HCT116 (cell line): ENCODE measurements around the gene PRRX1. TPM values are rescaled to one million over a fixed set of nuclear protein-coding genes. Genes with fewer than 3 reads are reported as not detected.

ENCODE experiments used
- ATAC-seq: fragments of 200-7000 bp; cut with Tn5 transposase; 2 replicates; pipeline ENCODE4 v1.9.1; 2020; ENCODE audit warnings: mild to moderate bottlenecking, moderate library complexity
- BruUV-seq: library from RNA; stranded (reverse); fragments of 400-500 nt; replicated peaks from 2 replicates; lab custom pipeline; 2021; lab: Mats Ljungman, UMichigan
- CTCF ChIA-PET: fragments of 300-600 bp; sonication (Branson Sonifier 250); formaldehyde crosslinking; loops from one replicate; lab custom pipeline; 2021; ENCODE audit warnings: antibody characterized with exemption; lab: Charles Lee
- POLR2A ChIA-PET: fragments of 300-600, 350-600 bp; sonication (Branson Sonifier 250); formaldehyde crosslinking; loops from one replicate; lab custom pipeline; 2021; ENCODE audit warnings: antibody characterized with exemption; lab: Charles Lee
- RAD21 ChIA-PET, 2 experiments: fragments of 300-600 bp; sonication (Branson Sonifier 250); formaldehyde crosslinking; loops; one replicate each; lab custom pipeline; 2023; ENCODE audit warnings: low total read pairs in 2 of 2; ENCODE audit not compliant: uncharacterized antibody in 2 of 2, unreplicated experiment in 2 of 2, low non-redundant PET in 1 of 2; lab: Charles Lee
- DNase-seq: peaks from one replicate; pipeline ENCODE4 v3.0.0-alpha.2; 2010; ENCODE audit warnings: low read depth, low spot score
- H2AFZ ChIP-seq: fragments of 200-600 bp; shearing (Covaris generic), sonication (generic); 2 replicates; pipeline ENCODE4 v1.6.1; 2017; ENCODE audit warnings: low read depth, mixed run types, mixed read lengths, antibody characterized with exemption, low read length; ENCODE audit not compliant: poor library complexity, severe bottlenecking
- H3K27ac ChIP-seq: 2 replicates; pipeline ENCODE4 v1.5.1; 2012; ENCODE audit warnings: low read depth, low read length
- H3K27me3 ChIP-seq: fragments of 200-600 bp; sonication (generic); 2 replicates; pipeline ENCODE4 v1.6.1; 2016; ENCODE audit warnings: mixed run types, low read length, mixed read lengths; ENCODE audit not compliant: insufficient read depth
- H3K36me3 ChIP-seq, 2 experiments: fragments of 200-500 bp in 1 of 2; fragments of 200-600 bp in 1 of 2; sonication (Bioruptor generic) in 1 of 2; sonication (generic) in 1 of 2; 2 replicates each; pipeline versions ENCODE4 v1.5.1 to v1.6.1; 2014 to 2016; ENCODE audit warnings: low read length in 2 of 2, inconsistent platforms in 1 of 2, mixed read lengths in 1 of 2, mixed run types in 1 of 2; ENCODE audit not compliant: insufficient read depth in 2 of 2, control insufficient read depth in 1 of 2
- H3K4me1 ChIP-seq, 2 experiments: fragments of 200-600 bp in 1 of 2; sonication (generic) in 1 of 2; 2 replicates each; pipeline versions ENCODE4 v1.5.1 to v1.6.1; 2012 to 2017; ENCODE audit warnings: low read length in 2 of 2, inconsistent platforms in 1 of 2, mild to moderate bottlenecking in 1 of 2, mixed read lengths in 1 of 2, mixed run types in 1 of 2, moderate library complexity in 1 of 2; ENCODE audit not compliant: insufficient read depth in 2 of 2, control insufficient read depth in 1 of 2
- H3K4me2 ChIP-seq: fragments of 200-600 bp; sonication (generic); 2 replicates; pipeline ENCODE4 v1.6.1; 2017; ENCODE audit warnings: mixed run types, low read length, mixed read lengths
- H3K4me3 ChIP-seq, 2 experiments: fragments of 200-600 bp in 1 of 2; sonication (generic) in 1 of 2; replicated peaks in 1 of 2; 2 replicates each; pipeline ENCODE4 v1.5.1; 2011 to 2016; ENCODE audit warnings: low read length in 2 of 2, control low read depth in 1 of 2, low read depth in 1 of 2, mild to moderate bottlenecking in 1 of 2, mixed read lengths in 1 of 2, mixed run types in 1 of 2
- H3K79me2 ChIP-seq: fragments of 200-600 bp; sonication (generic); 2 replicates; pipeline ENCODE4 v1.6.1; 2017; ENCODE audit warnings: mild to moderate bottlenecking, mixed run types, low read length, moderate library complexity, mixed read lengths; ENCODE audit not compliant: insufficient read depth
- H3K9ac ChIP-seq: fragments of 200-600 bp; sonication (generic); 2 replicates; pipeline ENCODE4 v1.6.1; 2016; ENCODE audit warnings: low read length, mixed read lengths
- H3K9me2 ChIP-seq: fragments of 200-600 bp; sonication (generic), shearing (Covaris generic); 2 replicates; pipeline ENCODE4 v1.6.1; 2017; ENCODE audit warnings: mixed run types, mild to moderate bottlenecking, moderate library complexity; ENCODE audit not compliant: insufficient read depth
- H3K9me3 ChIP-seq, 2 experiments: fragments of 200-500 bp in 1 of 2; fragments of 200-600 bp in 1 of 2; sonication (Bioruptor generic) in 1 of 2; sonication (generic) in 1 of 2; 2 replicates each; pipeline ENCODE4 v1.6.1; 2014 to 2017; ENCODE audit warnings: low read length in 2 of 2, mixed read lengths in 2 of 2, inconsistent platforms in 1 of 2, low read depth in 1 of 2, mild to moderate bottlenecking in 1 of 2, mixed run types in 1 of 2, moderate library complexity in 1 of 2; ENCODE audit not compliant: control insufficient read depth in 1 of 2, insufficient read depth in 1 of 2
- H4K20me1 ChIP-seq: fragments of 200-600 bp; sonication (generic), shearing (Covaris generic); 2 replicates; pipeline ENCODE4 v1.6.1; 2017; ENCODE audit warnings: mixed run types, mild to moderate bottlenecking, moderate library complexity; ENCODE audit not compliant: insufficient read depth
- CBX3 ChIP-seq: IDR thresholded peaks from 2 replicates; pipeline ENCODE4 v1.6.1; 2012; ENCODE audit warnings: low read depth
- CEBPB ChIP-seq: IDR thresholded peaks from 2 replicates; pipeline ENCODE4 v1.6.1; 2012; ENCODE audit warnings: low read depth
- EGR1 ChIP-seq: IDR thresholded peaks from 2 replicates; pipeline ENCODE4 v1.6.1; 2012; ENCODE audit warnings: low read depth
- EZH2 ChIP-seq: fragments of 200-600 bp; sonication (generic); IDR thresholded peaks from 2 replicates; pipeline ENCODE4 v1.6.1; 2017; ENCODE audit warnings: antibody characterized with exemption, mixed run types
- FOSL1 ChIP-seq: IDR thresholded peaks from 2 replicates; pipeline ENCODE4 v1.6.1; 2012; ENCODE audit warnings: low read depth
- SRF ChIP-seq: IDR thresholded peaks from 2 replicates; pipeline ENCODE4 v1.6.1; 2012; ENCODE audit warnings: low read depth
- TCF7L2 ChIP-seq: IDR thresholded peaks from 2 replicates; pipeline ENCODE4 v1.7.0; 2011; ENCODE audit warnings: borderline replicate concordance, inconsistent platforms; ENCODE audit not compliant: insufficient read depth, insufficient read length; ENCODE audit errors: extremely low read depth
- YY1 ChIP-seq: IDR thresholded peaks from 2 replicates; pipeline ENCODE4 v1.6.1; 2011; ENCODE audit warnings: low read length, low read depth, moderate library complexity, mild to moderate bottlenecking; ENCODE audit not compliant: insufficient replicate concordance; ENCODE audit errors: extremely low read depth
- ZFX ChIP-seq: fragments of 450-650 bp; IDR thresholded peaks from 2 replicates; pipeline ENCODE4 v1.6.1; 2017
- ZNF274 ChIP-seq: fragments of 200-500 bp; sonication (Bioruptor generic); IDR thresholded peaks from 2 replicates; pipeline ENCODE4 v1.6.1; 2014; ENCODE audit warnings: mild to moderate bottlenecking, low read depth, low read length, inconsistent platforms
- intact Hi-C: fragments of 100-400 bp; cut with micrococcal nuclease; formaldehyde crosslinking; loops from 2 replicates; pipeline ENCODE4 v1.10.0; 2022
- total RNA-seq: library from RNA; stranded (reverse); gene quantifications from one replicate; pipeline ENCODE4 v1.2.1, GENCODE V29; 2021; ENCODE audit not compliant: unreplicated experiment
- TF ChIP-seq, protein P1 (sequence below): IDR thresholded peaks from 2 replicates; pipeline ENCODE4 v1.6.1; 2012
- TF ChIP-seq, protein P2 (sequence below), 3 experiments: fragments of 200-600 bp in 1 of 3; sonication (generic) in 1 of 3; IDR thresholded peaks in 2 of 3; conservative IDR thresholded peaks in 1 of 3; 2 replicates each; pipeline ENCODE4 v1.5.1; 2012 to 2017; ENCODE audit warnings: low read depth in 2 of 3, low read length in 2 of 3, antibody characterized with exemption in 1 of 3, borderline replicate concordance in 1 of 3, control low read depth in 1 of 3, mild to moderate bottlenecking in 1 of 3, mixed read lengths in 1 of 3, mixed run types in 1 of 3, moderate library complexity in 1 of 3; ENCODE audit not compliant: insufficient read depth in 1 of 3
- TF ChIP-seq, protein P3 (sequence below): IDR thresholded peaks from 2 replicates; pipeline ENCODE4 v1.6.1; 2012
- TF ChIP-seq, protein P4 (sequence below): IDR thresholded peaks from 2 replicates; pipeline ENCODE4 v1.6.1; 2011; ENCODE audit warnings: mild to moderate bottlenecking, low read length, moderate library complexity; ENCODE audit not compliant: insufficient replicate concordance; ENCODE audit errors: extremely low read depth

Gene PRRX1
- total RNA-seq, 1 experiment from 2014 or later: 0.37 TPM

DNA sequence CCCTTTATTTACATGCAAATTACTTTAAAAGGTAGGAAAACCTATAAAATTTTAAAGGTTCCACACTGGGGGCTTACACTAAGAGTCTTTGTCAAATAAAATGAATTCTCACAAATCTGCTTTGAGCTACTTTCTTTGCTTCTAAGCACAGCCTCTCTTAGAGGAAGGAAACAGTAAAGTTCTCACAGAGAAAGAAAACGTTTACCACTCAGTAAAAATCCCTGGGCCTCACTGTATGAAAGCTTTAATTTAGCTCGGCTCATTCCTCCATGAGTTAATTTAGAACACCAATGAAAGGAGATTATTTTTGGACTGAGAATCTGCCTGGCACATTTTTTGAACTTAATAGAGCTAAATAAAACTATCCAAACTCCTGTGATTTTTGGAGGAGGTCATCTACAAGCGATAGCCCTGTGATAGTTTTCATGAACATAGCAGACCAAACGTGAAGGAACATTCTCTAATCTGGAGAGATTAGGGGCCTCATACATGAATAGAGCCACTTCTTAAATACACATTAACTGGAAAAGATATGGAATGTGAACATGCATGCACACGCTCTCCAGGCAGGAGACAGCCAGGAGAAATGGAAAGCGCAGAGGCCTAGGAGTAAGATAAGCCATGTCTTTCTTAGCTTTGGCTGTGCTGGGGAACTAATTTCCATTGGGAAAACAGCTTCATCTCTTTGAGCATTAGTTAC is 32.8 kb downstream of the PRRX1 start:
- Histone ChIP-seq H3K36me3 (no peaks in the 10 kb centered on the region), H3K4me1 (no peaks in the 10 kb centered on the region), H3K27me3 (no peaks in the 10 kb centered on the region), H2AFZ (no peak overlapping the region), H3K9me2 (no peaks in the 10 kb centered on the region), H3K27ac (no peak overlapping the region), H3K9me3 (no peaks in the 10 kb centered on the region), H3K79me2 (no peaks in the 10 kb centered on the region), H3K4me3 (no peak overlapping the region), H4K20me1 (no peaks in the 10 kb centered on the region), H3K9ac (no peak overlapping the region), H3K4me2 (no peak overlapping the region)
- BruUV-seq: no TSS peak
- DNase-seq (no peak), ATAC-seq (no peak)
- TF ChIP-seq CEBPB (no peak), CBX3 (no peak), FOSL1 (no peak), EZH2 (no peak), SRF (no peak), ZFX (no peak), YY1 (no peak), TCF7L2 (no peak), EGR1 (no peak), ZNF274 (no peak)
- TF ChIP-seq, protein P1, sequence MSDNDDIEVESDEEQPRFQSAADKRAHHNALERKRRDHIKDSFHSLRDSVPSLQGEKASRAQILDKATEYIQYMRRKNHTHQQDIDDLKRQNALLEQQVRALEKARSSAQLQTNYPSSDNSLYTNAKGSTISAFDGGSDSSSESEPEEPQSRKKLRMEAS: no peak
- TF ChIP-seq, protein P2, sequence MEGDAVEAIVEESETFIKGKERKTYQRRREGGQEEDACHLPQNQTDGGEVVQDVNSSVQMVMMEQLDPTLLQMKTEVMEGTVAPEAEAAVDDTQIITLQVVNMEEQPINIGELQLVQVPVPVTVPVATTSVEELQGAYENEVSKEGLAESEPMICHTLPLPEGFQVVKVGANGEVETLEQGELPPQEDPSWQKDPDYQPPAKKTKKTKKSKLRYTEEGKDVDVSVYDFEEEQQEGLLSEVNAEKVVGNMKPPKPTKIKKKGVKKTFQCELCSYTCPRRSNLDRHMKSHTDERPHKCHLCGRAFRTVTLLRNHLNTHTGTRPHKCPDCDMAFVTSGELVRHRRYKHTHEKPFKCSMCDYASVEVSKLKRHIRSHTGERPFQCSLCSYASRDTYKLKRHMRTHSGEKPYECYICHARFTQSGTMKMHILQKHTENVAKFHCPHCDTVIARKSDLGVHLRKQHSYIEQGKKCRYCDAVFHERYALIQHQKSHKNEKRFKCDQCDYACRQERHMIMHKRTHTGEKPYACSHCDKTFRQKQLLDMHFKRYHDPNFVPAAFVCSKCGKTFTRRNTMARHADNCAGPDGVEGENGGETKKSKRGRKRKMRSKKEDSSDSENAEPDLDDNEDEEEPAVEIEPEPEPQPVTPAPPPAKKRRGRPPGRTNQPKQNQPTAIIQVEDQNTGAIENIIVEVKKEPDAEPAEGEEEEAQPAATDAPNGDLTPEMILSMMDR (IDR thresholded peaks at IDR 0.05 in 2 of 3, conservative IDR thresholded peaks at IDR 0.05 in 1 of 3; ENCODE audit: borderline replicate concordance in 1 of 3, insufficient read depth in 1 of 3, low read depth in 2 of 3, low read length in 2 of 3): no peak
- TF ChIP-seq, protein P3, sequence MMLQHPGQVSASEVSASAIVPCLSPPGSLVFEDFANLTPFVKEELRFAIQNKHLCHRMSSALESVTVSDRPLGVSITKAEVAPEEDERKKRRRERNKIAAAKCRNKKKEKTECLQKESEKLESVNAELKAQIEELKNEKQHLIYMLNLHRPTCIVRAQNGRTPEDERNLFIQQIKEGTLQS: no peak
- TF ChIP-seq, protein P4, sequence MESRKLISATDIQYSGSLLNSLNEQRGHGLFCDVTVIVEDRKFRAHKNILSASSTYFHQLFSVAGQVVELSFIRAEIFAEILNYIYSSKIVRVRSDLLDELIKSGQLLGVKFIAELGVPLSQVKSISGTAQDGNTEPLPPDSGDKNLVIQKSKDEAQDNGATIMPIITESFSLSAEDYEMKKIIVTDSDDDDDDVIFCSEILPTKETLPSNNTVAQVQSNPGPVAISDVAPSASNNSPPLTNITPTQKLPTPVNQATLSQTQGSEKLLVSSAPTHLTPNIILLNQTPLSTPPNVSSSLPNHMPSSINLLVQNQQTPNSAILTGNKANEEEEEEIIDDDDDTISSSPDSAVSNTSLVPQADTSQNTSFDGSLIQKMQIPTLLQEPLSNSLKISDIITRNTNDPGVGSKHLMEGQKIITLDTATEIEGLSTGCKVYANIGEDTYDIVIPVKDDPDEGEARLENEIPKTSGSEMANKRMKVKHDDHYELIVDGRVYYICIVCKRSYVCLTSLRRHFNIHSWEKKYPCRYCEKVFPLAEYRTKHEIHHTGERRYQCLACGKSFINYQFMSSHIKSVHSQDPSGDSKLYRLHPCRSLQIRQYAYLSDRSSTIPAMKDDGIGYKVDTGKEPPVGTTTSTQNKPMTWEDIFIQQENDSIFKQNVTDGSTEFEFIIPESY: no peak
- CTCF ChIA-PET: no interaction called here
- intact Hi-C loops: no loop called here
- RAD21 ChIA-PET: no interaction called here
- POLR2A ChIA-PET: no interaction called here
